ENCODE results near the gene GZF1. TPM values are rescaled to one million over a fixed set of nuclear protein-coding genes. Genes with fewer than 3 reads are reported as not detected.

Gene GZF1
- total and polyA plus RNA-seq, 12 donors = 8.6 to 42.7 (median 27.1) TPM

DNA sequence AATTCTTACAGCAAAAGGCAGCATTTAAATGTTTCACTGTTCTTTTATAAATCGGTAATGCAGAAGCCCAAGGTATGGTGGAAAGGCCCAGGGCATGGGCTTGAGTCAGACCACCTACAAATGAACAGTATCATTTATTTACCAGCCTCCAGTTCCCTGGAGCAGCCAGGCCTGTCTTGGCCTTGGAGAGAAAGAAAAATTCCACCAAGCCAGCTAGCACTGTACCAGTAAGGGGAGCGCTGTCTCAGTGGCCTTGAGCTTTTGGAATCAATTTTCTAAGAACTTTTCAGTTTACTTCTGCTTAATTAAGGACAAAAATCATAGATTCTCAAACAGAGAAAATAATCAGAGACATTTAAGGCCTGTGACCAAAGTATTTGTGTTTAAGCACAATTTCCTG, 47.0 kb downstream of the GZF1 start:
- peaks cover 0 to 3% (median 0%) of the 10 kb centered on the region in 11 donors for H3K9me3 ChIP-seq
- H3K4me3 ChIP-seq = no peak overlapping the region
- 87 to 89% methylated on average over 2 of the region's 2 CpGs for WGBS, 2 donors
- peaks cover 0 to 71% (median 50%) of the 10 kb centered on the region in 9 donors for H3K4me1 ChIP-seq
- ATAC-seq (peak in 3 of 8 donors; percentile 37 to 52 (median 51)), DNase-seq (no peak)
- TF ChIP-seq, protein P1, sequence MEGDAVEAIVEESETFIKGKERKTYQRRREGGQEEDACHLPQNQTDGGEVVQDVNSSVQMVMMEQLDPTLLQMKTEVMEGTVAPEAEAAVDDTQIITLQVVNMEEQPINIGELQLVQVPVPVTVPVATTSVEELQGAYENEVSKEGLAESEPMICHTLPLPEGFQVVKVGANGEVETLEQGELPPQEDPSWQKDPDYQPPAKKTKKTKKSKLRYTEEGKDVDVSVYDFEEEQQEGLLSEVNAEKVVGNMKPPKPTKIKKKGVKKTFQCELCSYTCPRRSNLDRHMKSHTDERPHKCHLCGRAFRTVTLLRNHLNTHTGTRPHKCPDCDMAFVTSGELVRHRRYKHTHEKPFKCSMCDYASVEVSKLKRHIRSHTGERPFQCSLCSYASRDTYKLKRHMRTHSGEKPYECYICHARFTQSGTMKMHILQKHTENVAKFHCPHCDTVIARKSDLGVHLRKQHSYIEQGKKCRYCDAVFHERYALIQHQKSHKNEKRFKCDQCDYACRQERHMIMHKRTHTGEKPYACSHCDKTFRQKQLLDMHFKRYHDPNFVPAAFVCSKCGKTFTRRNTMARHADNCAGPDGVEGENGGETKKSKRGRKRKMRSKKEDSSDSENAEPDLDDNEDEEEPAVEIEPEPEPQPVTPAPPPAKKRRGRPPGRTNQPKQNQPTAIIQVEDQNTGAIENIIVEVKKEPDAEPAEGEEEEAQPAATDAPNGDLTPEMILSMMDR (IDR thresholded peaks at IDR 0.05) = no peak
- intact Hi-C loops (cut with DNase I) = loop anchor here in 1 of 10 donors (5.0 kb wide), 1 partner anchor 42 kb away; no protein-coding TSS in a partner anchor
- no peaks in the 10 kb centered on the region for H3K27me3 ChIP-seq
- H3K36me3 ChIP-seq = no peaks in the 10 kb centered on the region
- no peak overlapping the region for H3K27ac ChIP-seq

DNA sequence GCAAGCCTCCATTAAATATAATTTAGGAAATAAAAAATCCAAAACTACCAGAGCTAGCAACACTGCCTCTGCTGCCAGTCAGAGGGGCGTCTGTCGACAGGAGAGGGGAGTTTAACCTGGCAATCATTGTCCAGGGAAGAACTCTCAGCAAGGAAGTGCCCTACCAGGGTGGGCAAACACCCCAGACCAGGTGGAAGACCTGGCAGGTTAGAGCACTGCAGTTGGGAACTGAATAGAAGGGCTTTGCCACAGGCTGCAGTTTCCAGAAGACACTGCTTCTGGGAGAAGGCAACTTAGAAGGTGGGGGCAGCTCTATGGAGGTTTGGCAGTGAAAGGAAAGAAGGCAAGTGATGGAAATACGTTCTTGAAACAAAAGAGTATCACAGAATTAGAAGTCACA, 47.8 kb downstream of the GZF1 start:
- 64 to 85% methylated on average over 3 of the region's 3 CpGs for WGBS, 2 donors
- H3K4me3 ChIP-seq = no peak overlapping the region
- no peak overlapping the region for H3K27ac ChIP-seq
- H3K4me1 ChIP-seq = peaks cover 0 to 73% (median 42%) of the 10 kb centered on the region in 9 donors
- DNase-seq (no peak), ATAC-seq (no peak)
- H3K27me3 ChIP-seq = no peaks in the 10 kb centered on the region
- H3K36me3 ChIP-seq = no peaks in the 10 kb centered on the region
- TF ChIP-seq, protein P1 (IDR thresholded peaks at IDR 0.05) = no peak
- peaks cover 0 to 3% (median 0%) of the 10 kb centered on the region in 11 donors for H3K9me3 ChIP-seq
- intact Hi-C loops (cut with DNase I) = loop anchor here in 4 of 10 donors (5.0 to 10.0 kb wide), 3 partner anchors 42 to 1635 kb away; partner anchors contain the start of gene GZF1 (in 2 of the 4)

DNA sequence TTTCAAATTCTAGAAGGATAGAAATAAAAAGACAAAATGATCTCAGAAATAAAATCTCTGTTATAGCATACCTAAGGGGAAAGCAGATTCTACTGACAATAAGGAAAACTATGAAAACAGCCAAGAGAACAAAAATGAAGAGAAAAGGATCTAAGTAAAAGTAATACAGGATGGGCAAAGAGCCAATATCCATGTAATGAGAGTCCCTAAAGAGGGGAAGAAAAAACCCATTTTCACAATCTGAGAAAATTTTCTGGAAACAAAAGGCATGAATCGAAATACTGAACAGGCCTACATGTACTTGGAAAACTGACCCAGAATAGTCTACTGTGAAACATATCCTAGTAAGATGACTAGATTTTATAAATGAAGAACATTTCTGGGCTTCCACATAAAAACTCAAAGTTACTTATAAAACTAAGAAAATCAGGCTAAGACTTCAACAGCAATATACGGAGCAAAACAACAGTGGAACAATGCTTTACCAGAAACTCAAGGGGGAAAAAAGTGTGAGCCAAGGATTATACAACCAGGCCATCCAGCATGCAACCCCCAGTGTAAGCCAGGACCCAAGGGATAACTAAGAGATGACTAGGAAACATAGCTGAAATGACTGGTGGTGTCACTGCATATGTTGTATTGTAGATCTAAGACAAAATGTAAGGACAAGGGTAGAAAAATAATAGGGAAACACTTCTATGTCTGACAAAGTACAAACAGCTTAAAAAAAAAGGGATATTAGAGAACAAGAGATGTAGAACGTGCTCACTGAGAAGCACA, 49.1 kb downstream of the GZF1 start:
- no peaks in the 10 kb centered on the region for H3K27me3 ChIP-seq
- peak overlapping the region in 3 of 10 donors; percentile 3 to 26 (median 24) for H3K27ac ChIP-seq
- no peaks in the 10 kb centered on the region for H3K36me3 ChIP-seq
- WGBS, 2 donors = 68 to 70% methylated on average over 3 of the region's 3 CpGs
- ATAC-seq (no peak), DNase-seq (no peak)
- peaks cover 0 to 79% (median 44%) of the 10 kb centered on the region in 9 donors for H3K4me1 ChIP-seq
- TF ChIP-seq, protein P1 (IDR thresholded peaks at IDR 0.05) = no peak
- peaks cover 0 to 3% (median 0%) of the 10 kb centered on the region in 11 donors for H3K9me3 ChIP-seq
- H3K4me3 ChIP-seq = no peak overlapping the region
- intact Hi-C loops (cut with DNase I) = loop anchor here in 3 of 10 donors (10.0 kb wide), 2 partner anchors 46 to 1634 kb away; partner anchors contain the start of gene GZF1 (in 2 of the 3)

DNA sequence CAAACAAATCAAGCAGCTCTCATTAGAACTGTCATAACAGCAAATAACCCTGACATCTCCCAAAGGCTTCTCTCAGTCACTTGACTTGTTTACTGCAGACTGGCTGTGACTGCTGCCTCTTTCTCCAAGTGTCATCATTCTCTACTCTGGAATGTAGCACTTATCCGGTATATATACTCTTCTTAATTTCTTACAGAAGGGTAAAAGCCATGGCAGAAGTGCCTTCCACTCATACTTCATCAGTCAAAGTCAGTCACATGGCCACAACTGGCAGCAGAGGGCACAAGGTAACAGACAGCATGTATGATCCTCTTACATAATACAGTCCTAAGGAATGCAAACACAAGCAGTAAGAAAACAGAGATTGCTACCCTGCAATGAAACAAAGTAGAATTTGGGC, 50.0 kb downstream of the GZF1 start:
- Histone ChIP-seq H3K27me3 (no peaks in the 10 kb centered on the region), H3K36me3 (no peaks in the 10 kb centered on the region), H3K4me1 (peaks cover 0 to 79% (median 43%) of the 10 kb centered on the region in 9 donors), H3K9me3 (peaks cover 0 to 3% (median 0%) of the 10 kb centered on the region in 11 donors), H3K27ac (peak overlapping the region in 4 of 10 donors; percentile 9 to 48 (median 30)), H3K4me3 (no peak overlapping the region)
- ATAC-seq = peak in 7 of 8 donors; percentile 47 to 75 (median 67)
- intact Hi-C loops (cut with DNase I) = loop anchor here in 3 of 10 donors (10.0 kb wide), 2 partner anchors 47 to 1633 kb away; partner anchors contain the start of gene GZF1 (in 2 of the 3)
- 12 to 44% methylated on average over 1 of the region's 1 CpG for WGBS, 2 donors
- TF ChIP-seq, protein P1 (IDR thresholded peaks at IDR 0.05) = no peak
- no peak for DNase-seq
